ENCODE data around the gene MBNL1.
A peak's percentile ranks its signal among the peaks of the same experiment; 100 is the strongest.

Gene MBNL1

GRCh38 chr3:152298393-152299248, 29.9 kb downstream of the MBNL1 start:
- DNase-seq: peak; percentile 80 to 89

- DNase-seq: no peak
These were observed 30.7 kb downstream of the MBNL1 start for GRCh38 chr3:152299249-152299976.

- no peak for DNase-seq
These were observed 31.5 kb downstream of the MBNL1 start for GRCh38 chr3:152300029-152300731.

DNA sequence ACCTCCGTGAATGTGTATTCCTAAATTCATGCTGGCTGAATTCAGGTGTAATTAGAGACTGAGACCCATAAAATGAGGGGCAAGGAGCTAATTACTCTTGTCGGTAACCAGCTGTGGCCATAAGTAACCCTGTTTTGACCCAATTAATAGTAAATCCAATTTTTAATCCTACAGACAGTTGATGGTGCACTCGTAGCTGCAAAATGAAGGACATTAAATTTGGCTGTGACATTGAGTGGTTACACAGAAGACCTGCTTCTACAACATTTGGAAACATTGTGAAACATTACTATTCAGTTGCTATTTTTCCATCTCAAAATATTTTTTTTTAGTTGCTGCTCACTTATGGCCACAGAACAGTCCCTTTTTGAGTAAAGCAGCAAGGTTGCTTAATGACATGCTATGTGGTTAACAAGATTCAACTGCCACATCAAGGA, 33.0 kb downstream of the MBNL1 start:
- no peak for DNase-seq

DNA sequence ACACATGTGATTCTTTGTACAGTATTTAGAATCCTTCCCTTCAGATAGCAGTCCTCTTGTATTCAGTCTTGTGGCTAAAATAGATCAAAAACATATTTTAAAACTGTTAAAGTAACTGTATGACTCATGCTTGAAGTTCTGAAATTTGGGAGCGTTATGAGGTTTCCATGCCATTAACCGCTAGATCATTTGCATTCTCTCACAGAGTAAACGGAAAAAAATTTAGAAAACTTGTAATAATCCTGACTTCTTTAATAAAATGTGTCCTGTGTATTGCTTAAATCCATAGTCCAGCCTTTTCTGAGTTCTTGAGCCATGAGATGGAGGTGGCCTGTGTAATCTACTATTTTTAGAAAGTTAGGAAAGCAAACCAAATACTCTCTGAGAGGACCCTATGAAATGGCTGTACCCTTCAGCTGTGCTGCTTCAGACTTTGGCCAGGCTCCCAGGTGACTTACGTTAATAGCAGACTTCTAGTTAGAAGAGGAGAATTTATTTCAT, 33.8 kb downstream of the MBNL1 start:
- peak; percentile 31 to 32 for DNase-seq

DNA sequence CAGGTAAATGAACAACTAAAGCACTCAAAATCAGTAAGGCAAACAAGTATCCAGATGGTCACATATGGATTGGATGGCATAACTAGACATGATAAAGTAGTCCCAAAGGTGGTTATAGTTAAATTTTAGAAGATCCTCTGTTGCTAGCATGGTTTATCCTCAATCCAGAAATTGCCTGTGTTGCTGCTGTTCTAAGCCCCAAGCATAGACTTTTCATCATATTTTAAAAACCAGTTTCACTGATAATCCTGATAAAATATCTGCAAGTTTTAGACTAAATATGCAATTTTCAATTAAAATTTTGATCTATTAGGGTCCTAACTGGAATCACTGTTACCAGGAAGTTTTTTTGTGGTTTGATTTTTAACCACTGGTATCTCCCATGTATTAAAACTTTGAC, 35.4 kb downstream of the MBNL1 start:
- DNase-seq: no peak

GRCh38 chr3:152305075-152305474, 36.3 kb downstream of the MBNL1 start:
- DNase-seq: no peak

DNA sequence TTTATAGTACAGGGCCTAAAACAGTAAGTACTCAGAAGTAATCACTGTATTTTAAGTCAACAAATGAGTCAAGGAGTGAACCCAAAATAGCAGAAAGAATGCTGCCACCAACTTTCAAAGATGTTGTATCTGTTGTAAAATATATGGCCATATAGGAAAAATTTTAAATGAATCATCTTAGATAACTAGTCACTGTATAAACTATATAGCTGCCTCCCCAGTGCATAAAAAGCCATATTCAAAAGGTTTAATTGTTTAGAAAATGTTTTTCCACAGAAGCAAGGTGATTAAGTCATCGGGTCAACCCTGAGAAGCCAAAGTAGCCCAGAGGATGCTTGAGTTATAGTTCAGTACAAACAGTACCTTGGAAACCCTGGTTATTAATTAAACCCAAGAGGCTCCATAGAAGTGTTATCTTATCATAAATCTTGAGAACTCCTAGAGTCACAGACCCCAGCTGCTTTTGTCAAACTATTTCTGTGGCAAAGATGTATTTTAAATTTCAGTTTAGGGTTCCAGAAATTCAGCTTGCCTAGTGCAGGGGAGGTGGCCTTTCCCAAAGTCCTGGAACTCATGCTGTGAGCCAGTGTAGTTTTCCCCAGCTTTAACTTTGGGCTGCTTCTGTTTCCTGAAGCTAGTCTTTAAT, 39.2 kb downstream of the MBNL1 start:
- no peak for DNase-seq

GRCh38 chr3:152308475-152308844, 39.7 kb downstream of the MBNL1 start:
- DNase-seq: no peak

- no peak for DNase-seq
These were observed 40.3 kb downstream of the MBNL1 start for GRCh38 chr3:152309031-152309430.

DNA sequence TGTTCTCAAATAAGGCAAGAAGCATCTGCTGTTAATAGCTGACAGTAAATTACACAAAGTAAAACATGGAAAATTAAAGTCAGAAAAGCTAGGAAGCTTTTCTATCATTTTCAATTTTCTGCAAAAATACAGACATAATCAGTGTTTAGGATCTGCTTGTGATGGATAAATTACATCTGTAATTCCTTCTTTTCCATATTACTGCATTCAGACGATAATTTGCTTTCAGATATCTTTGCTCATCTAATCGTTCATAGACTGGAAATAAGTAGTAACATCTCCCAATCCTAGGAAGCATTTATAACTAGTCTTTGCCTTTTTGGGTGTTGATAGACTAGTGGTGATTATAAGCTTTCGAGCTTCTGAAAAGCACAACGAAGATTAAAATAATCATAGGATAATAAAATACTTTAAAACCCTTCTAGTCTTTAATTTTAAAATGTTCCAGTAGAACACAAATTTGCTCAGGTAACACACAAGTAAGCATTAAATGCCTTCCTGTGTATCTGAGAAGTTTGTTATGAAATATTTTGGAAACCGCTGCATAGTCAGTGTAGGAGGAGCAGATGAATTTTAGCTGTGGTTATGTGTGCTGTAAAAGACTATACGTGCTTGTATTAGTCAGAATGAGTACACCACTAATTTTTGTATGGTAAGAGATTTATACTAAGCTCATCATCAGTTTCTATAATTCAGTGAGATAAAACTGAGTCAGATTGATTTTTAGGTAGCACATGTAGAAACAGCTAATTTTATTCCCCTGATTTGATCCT, 41.0 kb downstream of the MBNL1 start:
- no peak for DNase-seq

GRCh38 chr3:152313430-152313829, 44.7 kb downstream of the MBNL1 start:
- no peak for DNase-seq

DNA sequence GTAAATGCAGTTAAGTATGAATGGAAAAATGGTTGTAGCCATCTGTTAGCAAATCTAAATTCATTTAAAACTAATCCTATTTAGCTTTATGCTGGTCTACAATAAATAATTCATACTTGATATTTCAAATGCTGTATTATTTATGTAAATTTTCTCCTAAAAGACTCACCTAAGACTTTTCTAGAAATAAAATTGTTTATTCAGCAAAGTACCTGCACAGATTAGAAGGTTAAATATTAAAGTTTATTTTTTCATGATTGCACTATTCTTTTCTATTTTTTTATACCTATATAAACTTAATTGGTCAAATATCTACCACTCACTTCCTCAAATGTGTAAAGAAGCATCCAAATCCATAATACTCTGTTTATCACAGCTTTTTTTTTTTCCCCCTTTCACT, 45.2 kb downstream of the MBNL1 start:
- no peak for DNase-seq

DNA sequence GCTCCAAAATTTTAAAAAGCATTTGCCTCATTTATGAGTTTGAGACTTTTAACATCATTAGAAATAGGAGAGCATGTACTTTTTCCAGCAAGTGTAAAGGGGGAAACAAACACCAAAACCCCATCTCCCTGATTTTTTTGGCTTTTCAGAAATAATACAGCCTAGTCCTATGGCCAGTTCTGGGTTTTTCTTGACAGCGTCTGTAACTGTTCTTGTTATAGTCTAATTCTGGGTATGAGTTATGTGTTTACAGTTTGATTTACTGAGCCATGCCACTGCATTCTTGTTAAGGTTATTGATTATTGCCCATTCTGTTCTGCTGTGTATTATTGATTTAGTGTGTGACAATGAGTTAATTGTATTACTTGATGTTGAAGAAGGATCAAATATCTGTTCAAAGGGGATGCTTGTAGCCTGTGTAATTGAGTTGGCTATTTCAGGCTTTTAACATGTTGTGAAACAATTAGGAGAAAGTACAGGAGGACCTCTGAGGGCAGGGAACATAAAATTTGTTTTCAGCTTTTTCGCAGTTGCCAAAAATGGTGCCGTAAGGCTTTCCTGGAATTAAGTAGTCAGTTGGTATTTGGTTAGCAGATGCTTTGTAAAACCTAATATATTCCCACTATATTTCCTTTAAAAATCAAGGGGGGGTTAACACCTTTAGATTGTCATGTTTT, 46.1 kb downstream of the MBNL1 start:
- no peak for DNase-seq

- no peak for DNase-seq
These were observed 46.9 kb downstream of the MBNL1 start for GRCh38 chr3:152315623-152316022.

GRCh38 chr3:152316318-152316717, 47.6 kb downstream of the MBNL1 start:
- DNase-seq: no peak

GRCh38 chr3:152317184-152317583, 48.5 kb downstream of the MBNL1 start:
- DNase-seq: peak in 1 of 2 experiments; percentile 9

GRCh38 chr3:152317956-152318355, 49.2 kb downstream of the MBNL1 start:
- no peak for DNase-seq

DNA sequence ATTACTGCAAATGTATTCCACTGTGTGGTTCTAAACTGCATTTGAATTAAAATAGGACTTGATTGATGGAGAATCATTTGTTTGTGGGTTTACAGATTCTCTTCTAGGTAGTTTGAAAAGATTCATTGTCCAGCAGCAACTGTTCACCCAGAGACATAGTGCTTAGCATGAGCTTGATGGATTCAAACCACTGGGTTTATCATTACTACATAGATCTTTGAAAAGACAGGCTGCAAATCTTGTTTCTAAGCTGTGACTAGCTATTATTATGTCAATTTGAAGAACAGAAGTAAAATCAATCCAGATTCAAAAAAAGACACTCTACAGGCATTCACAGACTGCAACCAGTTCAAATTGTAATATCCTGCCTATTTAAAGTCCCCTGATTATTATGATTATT, 49.8 kb downstream of the MBNL1 start:
- DNase-seq: no peak

GRCh38 chr3:152319256-152319655, 50.5 kb downstream of the MBNL1 start:
- no peak for DNase-seq

DNA sequence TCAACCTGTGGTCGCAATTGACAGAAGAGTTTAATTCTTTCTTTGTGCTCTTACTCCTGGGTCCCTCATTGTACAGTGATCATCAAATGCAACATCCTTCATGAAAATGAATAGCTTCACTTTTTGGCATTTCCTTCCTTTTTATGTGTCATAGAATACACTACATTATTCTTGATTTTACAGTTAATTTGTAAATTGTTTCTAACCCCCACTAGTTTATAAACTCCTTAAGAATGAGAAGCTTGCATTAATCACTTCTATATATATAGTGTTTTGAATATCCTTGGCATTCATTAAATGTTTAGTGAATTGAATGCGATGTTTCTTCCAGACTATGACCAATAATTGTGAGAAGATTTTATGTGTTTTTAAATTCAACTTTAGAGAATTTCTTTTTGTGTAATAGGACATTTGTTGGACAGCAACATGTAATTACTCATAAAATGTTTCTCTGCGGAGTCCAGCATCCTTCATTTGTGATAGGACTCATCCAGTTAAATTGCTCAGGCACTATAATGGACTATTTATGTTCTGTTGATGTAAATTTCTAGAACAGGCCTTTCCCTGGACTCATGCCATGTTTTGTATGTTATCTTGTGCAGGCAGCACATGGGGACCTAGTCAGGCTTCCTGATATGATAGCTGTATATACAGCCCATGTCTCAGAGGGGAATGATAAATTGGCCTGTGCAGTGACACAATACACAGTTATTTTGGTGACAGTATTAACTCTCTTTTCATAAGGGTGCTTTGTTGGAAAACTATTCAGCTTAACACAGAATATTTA, 51.3 kb downstream of the MBNL1 start:
- DNase-seq: peak in 1 of 2 experiments; percentile 18
